AG04450 (cell line): Measurements from ENCODE around the gene GADD45B. TPM values are rescaled to one million over a fixed set of nuclear protein-coding genes. Genes with fewer than 3 reads are reported as not detected.
A peak's percentile ranks its signal among the peaks of the same experiment; 100 is the strongest.
"Not testable (repeated sequence)": the region's sequence is repeated elsewhere in the genome, so short reads cannot be mapped to it uniquely, and the experiment has no call there.

Experiments
- CTCF ChIA-PET: fragments of 300-600, 350-600 bp; formaldehyde crosslinking; extraction: SDS; loops from one replicate; lab custom pipeline; 2022; ENCODE audit warnings: antibody characterized with exemption, inconsistent platforms; lab: Charles Lee
- POLR2A ChIA-PET: fragments of 350-600 bp; formaldehyde crosslinking; extraction: SDS; loops from one replicate; lab custom pipeline; 2021; ENCODE audit warnings: antibody characterized with exemption, inconsistent platforms; lab: Yijun Ruan, JAX
- DNase-seq: peaks from one replicate; pipeline ENCODE4 v3.0.0-alpha.2; 2011; ENCODE audit warnings: low read depth, low spot score
- H3K27ac ChIP-seq: one replicate; pipeline ENCODE4 v1.5.1; 2012; ENCODE audit warnings: low read depth, low read length, control low read depth
- H3K27me3 ChIP-seq: one replicate; pipeline ENCODE4 v1.6.0; 2012; ENCODE audit warnings: low read length; ENCODE audit not compliant: control insufficient read depth, insufficient read depth
- H3K4me3 ChIP-seq: 2 replicates; pipeline ENCODE4 v1.5.1; 2011; ENCODE audit warnings: mild to moderate bottlenecking, low read depth, low read length, control low read depth
- H3K9me3 ChIP-seq: 2 replicates; pipeline ENCODE4 v1.5.1; 2012; ENCODE audit warnings: low read length; ENCODE audit not compliant: control insufficient read depth, insufficient read depth
- polyA plus RNA-seq: library from polyadenylated mRNA; depleted of rRNA; stranded (reverse); fragments of >200 nt; gene quantifications from 2 replicates; pipeline ENCODE4 v1.2.3, GENCODE V29; 2011
- TF ChIP-seq, protein P1 (sequence below): IDR thresholded peaks from 2 replicates; pipeline ENCODE4 v1.5.1; 2011; ENCODE audit warnings: low read depth, low read length, control low read depth, inconsistent platforms

GADD45B gene
- polyA plus RNA-seq, 1 experiment = 18.5 TPM

DNA sequence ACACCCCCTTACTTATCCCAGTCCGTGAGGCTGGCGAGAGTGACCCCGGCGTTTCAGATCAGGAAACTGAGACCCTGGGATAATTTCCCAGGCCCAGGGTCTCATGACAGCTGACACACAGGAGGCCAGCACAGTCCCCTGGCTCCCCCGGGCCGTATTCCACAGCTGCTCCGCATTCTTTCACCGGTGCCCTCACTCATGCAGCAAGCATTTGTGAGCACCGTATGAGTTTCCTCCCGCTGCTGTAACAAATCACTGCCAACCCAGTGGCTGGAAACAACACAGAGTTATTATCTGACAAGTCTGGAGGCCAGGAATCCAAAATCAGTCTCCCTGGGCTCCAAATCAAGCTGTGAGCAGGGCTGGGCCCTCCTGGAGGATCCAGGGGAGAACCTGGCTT is 21.3 kb downstream of the GADD45B start:
- ChIA-PET CTCF (no interaction called here), POLR2A (interaction anchor here (0.7 to 5.5 kb wide), 2 partner anchors 21 to 114 kb away, joined by 3 to 75 read pairs; partner anchors contain the start of gene GADD45B)
- no peak for DNase-seq
- Histone ChIP-seq H3K27ac (no peak overlapping the region), H3K27me3 (no peaks in the 10 kb centered on the region), H3K4me3 (no peak overlapping the region), H3K9me3 (peaks cover 6% of the 10 kb centered on the region; the same call in 1 of the 2 replicates)
- TF ChIP-seq, protein P1, sequence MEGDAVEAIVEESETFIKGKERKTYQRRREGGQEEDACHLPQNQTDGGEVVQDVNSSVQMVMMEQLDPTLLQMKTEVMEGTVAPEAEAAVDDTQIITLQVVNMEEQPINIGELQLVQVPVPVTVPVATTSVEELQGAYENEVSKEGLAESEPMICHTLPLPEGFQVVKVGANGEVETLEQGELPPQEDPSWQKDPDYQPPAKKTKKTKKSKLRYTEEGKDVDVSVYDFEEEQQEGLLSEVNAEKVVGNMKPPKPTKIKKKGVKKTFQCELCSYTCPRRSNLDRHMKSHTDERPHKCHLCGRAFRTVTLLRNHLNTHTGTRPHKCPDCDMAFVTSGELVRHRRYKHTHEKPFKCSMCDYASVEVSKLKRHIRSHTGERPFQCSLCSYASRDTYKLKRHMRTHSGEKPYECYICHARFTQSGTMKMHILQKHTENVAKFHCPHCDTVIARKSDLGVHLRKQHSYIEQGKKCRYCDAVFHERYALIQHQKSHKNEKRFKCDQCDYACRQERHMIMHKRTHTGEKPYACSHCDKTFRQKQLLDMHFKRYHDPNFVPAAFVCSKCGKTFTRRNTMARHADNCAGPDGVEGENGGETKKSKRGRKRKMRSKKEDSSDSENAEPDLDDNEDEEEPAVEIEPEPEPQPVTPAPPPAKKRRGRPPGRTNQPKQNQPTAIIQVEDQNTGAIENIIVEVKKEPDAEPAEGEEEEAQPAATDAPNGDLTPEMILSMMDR = no peak

DNA sequence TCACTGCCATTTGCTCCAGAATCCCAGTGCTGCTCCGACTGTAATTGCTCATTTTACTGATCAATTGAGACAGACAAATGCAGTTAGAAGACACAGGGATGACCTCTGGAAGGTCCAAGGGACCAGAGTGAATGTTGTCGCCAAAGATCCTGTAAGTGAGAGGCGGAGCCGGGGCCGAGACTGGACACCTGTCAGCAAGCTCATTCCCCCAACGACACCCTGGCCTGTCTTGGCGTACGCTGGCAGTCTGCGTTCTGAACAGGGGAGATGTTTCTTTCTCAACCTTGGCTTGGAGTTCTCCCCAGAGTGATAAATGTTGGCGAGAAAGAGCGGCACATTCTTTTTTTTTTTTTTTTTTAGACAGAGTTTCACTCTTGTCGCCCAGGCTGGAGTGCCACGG is 24.2 kb downstream of the GADD45B start:
- POLR2A ChIA-PET = no interaction called here
- Histone ChIP-seq H3K4me3 (no peak overlapping the region), H3K27ac (no peak overlapping the region), H3K27me3 (no peaks in the 10 kb centered on the region), H3K9me3 (peaks cover 6% of the 10 kb centered on the region; the same call in 1 of the 2 replicates)
- TF ChIP-seq, protein P1 = no peak
- DNase-seq = no peak
- CTCF ChIA-PET = no interaction called here

DNA sequence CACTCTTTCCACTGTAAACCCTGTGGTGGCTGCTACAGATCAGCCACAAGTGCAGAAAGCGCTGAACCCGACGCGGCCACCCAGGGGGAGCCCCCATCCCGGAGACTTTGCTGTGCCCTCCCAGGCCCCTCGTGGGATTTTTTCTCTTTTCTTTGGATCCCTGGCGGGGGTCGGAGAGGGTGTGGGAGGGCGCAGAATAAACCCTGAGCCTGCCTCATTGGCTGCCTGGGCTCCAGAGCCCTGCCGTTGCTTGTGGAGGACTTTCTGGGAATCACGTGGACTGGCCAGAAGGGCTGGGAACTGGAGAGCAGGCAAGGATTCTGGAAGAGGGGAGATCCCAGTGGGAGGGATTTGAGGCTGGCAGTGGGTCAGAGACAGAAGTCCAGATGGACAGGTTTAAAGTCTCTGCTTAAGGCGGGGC is 24.9 kb downstream of the GADD45B start:
- Histone ChIP-seq H3K4me3 (no peak overlapping the region), H3K9me3 (peaks cover 6% of the 10 kb centered on the region; the same call in 1 of the 2 replicates), H3K27me3 (no peaks in the 10 kb centered on the region), H3K27ac (no peak overlapping the region)
- TF ChIP-seq, protein P1 = no peak
- no peak for DNase-seq
- ChIA-PET CTCF (no interaction called here), POLR2A (no interaction called here)

DNA sequence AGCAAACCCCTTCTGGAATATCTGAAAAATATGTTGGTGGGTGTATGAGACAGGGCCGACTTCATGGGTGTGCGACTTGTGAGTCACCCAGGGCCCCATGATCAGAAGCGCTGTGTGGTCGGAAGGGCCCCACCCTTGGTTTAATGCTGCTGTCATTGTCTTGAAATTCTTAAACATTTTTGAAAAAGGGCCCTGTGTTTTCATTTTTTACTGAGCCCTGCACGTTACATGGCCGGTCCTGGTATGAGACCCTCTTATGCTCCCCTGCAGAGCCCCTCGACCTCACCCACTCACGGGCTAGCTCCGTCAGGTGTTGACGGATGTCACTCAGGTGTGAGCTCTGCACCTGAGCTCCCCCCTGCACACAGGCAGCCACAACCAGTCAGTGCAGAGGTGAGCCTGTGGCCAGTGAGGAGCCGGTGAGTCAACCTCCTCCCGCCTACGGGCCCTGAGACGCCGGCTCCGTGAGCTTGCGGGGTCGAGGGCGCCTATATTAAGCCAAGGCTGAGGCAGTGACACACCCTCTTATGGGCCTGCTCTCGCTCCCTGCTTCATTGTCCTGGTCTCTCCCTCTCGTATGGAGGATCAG is 27.7 kb downstream of the GADD45B start:
- ChIA-PET CTCF (interaction anchor here (1.0 kb wide), 1 partner anchor 134 kb away, joined by 3 read pairs; no protein-coding TSS in a partner anchor), POLR2A (interaction anchor here (3.2 kb wide), 1 partner anchor 27 kb away, joined by 22 read pairs; the partner anchor contains the start of gene GADD45B)
- DNase-seq = no peak
- TF ChIP-seq, protein P1 = no peak
- H3K9me3 ChIP-seq = no peaks in the 10 kb centered on the region
- peak overlapping the region; percentile 52 for H3K27ac ChIP-seq
- H3K27me3 ChIP-seq = no peaks in the 10 kb centered on the region
- H3K4me3 ChIP-seq = no peak overlapping the region

DNA sequence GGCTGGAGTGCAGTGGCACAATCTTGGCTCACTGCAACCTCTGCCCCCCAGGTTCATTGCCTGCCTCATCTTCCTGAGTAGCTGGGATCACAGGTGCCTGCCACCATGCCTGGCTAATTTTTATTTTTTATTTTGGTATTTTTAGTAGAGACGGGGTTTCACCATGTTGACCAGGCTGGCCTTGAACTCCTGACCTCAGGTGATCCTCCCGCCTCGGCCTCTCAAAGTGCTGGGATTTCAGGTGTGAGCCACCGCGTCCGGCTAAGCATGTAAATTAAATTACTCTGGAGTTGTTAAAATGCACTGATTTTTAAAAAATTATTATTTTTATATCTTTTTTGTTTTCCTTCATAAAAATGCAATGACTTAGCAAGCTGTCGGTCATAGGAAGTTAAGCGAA is 30.7 kb downstream of the GADD45B start:
- H3K9me3 ChIP-seq, H3K27ac ChIP-seq, H3K27me3 ChIP-seq, DNase-seq, H3K4me3 ChIP-seq: not testable (repeated sequence)
- ChIA-PET CTCF (interaction anchor here (0.5 to 0.8 kb wide), 3 partner anchors 27 to 105 kb away, joined by 3 read pairs; no protein-coding TSS in a partner anchor), POLR2A (interaction anchor here (0.6 to 1.4 kb wide), 2 partner anchors 30 to 73 kb away, joined by 4 to 15 read pairs; partner anchors contain the start of gene GADD45B)
